H7 (cell line): ENCODE data around the gene BOC. TPM values are rescaled to one million over a fixed set of nuclear protein-coding genes. Genes with fewer than 3 reads are reported as not detected.

Experiments used
- DNase-seq: peaks from one replicate; pipeline ENCODE4 v3.0.0; 2012
- H3K27me3 ChIP-seq: 2 replicates; pipeline ENCODE4 v1.6.0; 2011; ENCODE audit warnings: mild to moderate bottlenecking, low read length; ENCODE audit not compliant: control insufficient read depth, insufficient read depth
- H3K36me3 ChIP-seq: replicated peaks from 2 replicates; pipeline ENCODE4 v1.5.1; 2011; ENCODE audit warnings: low read length; ENCODE audit not compliant: control insufficient read depth, insufficient read depth
- H3K4me3 ChIP-seq: 2 replicates; pipeline ENCODE4 v1.5.1; 2011; ENCODE audit warnings: low read depth, mild to moderate bottlenecking, control low read depth, low read length, moderate library complexity; ENCODE audit not compliant: insufficient read depth
- total RNA-seq: library from RNA; depleted of rRNA; stranded (reverse); fragments of >200 nt; shearing (Covaris generic); gene quantifications from 2 replicates; pipeline ENCODE4 v1.2.3, GENCODE V29; 2014

Gene BOC
- total RNA-seq, 1 experiment from 2014 or later: 3.0 TPM

DNA sequence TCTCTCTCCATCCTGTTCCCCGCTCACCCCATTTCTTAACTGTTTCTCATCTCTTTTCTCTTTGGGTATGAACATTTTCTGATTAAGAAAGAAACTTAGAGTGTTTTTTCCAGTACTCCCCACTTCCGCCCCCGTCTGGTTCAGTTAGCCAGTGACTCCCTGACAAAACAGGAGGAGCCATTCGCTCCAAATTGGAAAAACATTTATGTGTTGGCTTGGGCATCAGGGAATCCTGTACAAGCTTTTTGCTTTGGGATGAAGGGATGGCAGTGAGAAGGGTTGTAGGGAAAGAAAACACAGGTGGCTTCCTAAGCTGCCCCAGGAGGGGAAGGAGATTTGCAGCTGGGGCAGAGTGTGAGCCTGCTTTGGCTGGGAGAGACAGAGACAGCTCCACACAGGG, 47.0 kb downstream of the BOC start:
- Histone ChIP-seq H3K27me3 (no peaks in the 10 kb centered on the region), H3K4me3 (no peak overlapping the region), H3K36me3 (no peaks in the 10 kb centered on the region)
- DNase-seq: peak; percentile 27

DNA sequence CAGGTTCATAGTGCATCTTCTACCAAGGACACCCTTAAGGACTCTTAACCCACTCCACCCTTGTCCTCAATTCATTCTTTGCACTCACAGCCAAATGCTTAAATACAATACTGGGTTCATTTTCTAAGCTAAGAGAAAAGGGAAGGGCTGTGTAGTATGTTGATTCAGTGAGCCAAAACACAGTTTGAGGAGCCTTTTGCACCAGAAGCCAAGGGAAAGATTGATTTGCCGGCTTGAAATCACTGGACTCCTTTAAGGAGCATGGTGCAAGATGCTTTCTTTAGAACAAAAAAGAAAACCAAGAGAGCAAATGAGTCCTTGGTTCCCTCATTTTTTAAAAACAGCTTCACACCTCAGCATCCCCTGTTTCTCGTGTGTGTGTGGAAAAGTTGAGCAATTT, 47.8 kb downstream of the BOC start:
- no peaks in the 10 kb centered on the region for H3K36me3 ChIP-seq
- no peaks in the 10 kb centered on the region for H3K27me3 ChIP-seq
- DNase-seq: peak; percentile 1
- no peak overlapping the region for H3K4me3 ChIP-seq

DNA sequence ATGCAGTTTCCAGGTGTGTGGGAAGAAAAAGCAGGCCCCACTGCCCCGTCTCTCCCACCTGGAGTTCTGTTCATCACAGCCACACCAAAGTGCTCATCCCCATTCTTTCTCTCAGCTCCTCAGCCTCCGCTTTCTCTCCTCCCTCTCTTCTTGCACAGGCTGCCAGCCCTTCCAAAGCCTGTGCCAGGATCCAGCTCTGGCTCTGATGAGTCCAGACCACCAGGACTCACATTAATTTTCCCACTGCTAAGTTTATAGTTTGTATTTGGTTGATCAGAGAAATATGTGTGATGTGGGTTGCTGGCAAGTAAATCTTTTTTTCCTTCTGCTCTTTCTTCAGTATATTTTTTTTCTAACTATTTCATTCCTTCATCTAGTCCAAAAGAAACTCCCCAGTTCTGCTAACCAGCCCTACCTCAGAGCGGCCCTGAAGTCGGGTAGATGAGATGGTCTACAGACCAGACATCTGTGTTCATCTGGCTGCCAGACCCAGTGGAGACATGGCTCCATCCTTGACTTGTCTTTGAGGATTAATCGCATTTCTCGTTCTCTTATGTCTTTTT, 49.8 kb downstream of the BOC start:
- no peak for DNase-seq
- no peaks in the 10 kb centered on the region for H3K36me3 ChIP-seq
- no peak overlapping the region for H3K4me3 ChIP-seq
- no peaks in the 10 kb centered on the region for H3K27me3 ChIP-seq

DNA sequence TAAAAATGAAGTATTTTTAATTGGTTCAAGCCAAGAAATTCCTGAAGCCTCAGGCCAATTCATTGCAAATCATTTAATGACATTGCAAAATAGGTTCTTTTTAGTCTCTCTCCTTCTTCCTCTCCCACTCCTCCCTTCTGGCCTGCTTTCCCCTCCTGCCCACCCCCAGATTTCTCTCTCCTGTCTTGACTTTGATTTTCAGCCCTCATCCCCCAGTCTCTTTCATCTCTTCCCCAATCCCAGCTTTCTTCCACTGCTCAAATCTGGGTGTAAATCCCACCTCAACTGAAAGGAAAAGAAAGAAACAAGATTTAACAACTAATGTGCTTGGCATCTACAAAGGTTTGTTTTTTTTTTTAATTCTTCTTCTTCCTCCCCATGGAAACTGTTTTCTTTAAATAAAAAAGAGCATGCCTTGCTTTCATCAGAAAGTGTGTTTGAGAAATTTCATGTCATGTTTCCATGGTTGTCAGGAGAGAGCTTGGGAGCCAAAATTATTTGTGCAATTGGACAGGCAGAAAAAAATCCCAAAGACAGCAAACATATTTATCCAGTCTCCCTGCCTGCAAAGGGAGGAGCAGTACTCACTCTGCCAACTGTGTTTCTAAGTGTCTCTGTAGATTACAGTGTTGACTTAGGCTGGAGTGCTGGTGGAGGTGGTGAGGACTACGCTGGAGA, 50.4 kb downstream of the BOC start:
- Histone ChIP-seq H3K4me3 (no peak overlapping the region), H3K36me3 (no peaks in the 10 kb centered on the region), H3K27me3 (no peaks in the 10 kb centered on the region)
- DNase-seq: no peak

DNA sequence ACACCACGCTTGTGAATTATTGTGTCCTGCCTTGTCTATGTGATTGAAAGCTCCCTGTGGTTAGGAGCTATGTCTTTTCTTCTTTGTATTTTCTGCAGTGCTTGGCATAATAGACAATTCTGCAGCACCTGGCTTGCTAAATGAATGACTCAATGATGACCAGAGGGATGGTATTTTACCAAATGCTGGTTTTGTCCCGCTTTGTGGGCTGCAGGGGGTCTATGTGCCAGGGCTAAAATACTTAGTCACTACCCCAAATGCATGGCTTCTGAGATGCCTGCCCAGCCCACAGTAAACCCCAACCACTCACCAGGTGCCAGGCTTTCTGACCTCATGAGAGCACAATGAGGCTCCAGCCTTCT, 50.9 kb downstream of the BOC start:
- Histone ChIP-seq H3K4me3 (no peak overlapping the region), H3K36me3 (no peaks in the 10 kb centered on the region), H3K27me3 (no peaks in the 10 kb centered on the region)
- DNase-seq: no peak

DNA sequence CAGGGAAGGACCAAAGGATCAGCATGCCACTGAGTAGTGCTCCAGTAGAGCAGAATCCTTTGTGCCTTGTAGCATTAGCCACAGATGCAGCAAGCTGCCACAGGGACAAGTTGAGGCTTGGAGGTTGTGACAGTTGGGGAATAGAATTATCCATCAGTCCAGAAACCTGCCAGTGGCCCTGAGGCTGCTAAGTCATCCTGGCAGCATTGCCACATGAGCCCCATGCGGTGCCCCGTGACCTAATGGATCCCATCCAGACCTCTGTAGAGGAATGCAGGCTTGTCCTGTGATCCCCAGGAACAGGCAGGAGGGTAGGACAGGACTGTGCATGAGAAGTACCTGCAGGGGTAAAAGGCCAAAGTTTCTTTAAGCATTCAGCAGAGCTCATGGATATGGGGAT, 51.7 kb downstream of the BOC start:
- no peak for DNase-seq
- H3K4me3 ChIP-seq: no peak overlapping the region
- H3K36me3 ChIP-seq: no peaks in the 10 kb centered on the region
- H3K27me3 ChIP-seq: no peaks in the 10 kb centered on the region

DNA sequence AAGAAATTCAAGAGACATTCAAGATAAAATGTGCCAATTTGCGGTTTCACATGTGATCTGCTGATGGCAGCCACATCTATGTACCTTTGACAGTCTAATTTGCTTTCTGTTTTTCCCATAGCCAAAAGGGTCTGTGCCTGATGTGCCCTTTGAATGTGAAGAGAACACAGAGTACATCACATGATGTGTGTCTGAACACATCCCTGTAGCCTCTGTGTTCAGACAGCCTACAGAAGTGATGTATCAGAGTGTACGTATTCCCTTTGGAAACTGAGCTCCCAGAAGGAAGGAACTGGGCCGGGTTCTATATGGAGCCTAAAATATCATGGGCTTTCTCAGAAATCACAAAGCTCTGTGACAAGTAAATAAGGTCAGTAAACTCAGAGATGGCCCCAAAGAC, 52.4 kb downstream of the BOC start:
- DNase-seq: no peak
- Histone ChIP-seq H3K27me3 (no peaks in the 10 kb centered on the region), H3K36me3 (no peaks in the 10 kb centered on the region), H3K4me3 (no peak overlapping the region)

DNA sequence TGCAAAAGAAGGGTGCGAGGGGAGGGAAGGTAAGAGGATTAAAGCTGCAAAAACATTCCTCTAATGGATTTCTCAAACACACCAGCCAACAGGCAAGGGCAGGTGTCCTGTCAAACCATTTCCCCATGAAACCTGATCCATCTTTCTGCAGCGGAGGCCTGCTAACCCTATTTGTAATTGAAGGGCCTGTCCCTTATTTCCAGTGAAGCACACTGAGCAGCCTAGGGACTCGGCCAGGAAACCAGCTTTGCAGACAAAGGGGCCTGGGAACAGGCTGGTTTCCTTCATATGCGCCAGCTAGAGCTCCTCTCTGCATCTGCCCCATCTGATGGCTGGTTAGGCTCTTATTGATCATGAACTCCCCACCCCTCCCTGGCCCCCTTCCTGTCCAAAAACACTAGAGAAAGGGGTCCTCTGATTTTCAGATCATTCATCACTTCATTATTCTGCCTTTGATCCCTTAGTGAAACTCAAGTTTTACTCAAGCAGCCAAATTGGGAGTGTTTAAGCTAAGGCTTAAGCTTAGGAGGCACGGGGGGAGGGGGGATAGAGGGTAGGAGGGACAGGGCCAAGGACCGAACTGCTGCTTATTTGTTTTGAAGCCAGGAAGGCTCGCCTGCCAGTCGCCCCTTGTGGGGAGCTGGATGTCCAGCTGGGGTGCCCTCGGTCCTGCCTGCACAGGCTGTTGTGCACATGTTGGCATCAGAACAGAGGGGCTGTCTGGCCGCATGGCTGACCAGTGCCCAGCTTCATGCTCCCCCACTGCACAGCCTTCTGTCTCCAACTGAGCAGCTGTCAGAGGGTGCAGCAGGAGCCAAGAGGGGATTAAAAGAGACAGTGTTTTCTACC, 53.1 kb downstream of the BOC start:
- H3K4me3 ChIP-seq: no peak overlapping the region
- no peaks in the 10 kb centered on the region for H3K27me3 ChIP-seq
- DNase-seq: peak; percentile 86
- H3K36me3 ChIP-seq: no peaks in the 10 kb centered on the region

DNA sequence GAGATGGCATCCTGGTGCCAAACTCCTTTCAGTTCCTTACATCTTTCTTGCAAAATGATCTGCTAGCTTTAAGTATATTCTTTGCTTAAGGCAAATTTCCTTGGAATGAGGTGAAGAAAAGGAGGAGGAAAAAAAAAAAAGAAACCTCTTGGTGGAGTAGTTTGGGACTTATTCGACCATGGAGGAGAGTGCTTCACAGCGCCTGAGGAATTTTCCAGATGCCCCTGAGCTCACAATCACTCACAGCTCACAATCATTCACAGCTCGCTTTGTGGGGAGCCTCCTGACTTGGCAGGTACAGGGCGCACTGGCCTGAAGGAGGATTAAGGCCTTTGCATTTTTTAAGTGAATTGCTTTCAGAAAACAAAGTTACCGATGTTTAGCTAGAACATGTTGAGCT, 53.9 kb downstream of the BOC start:
- DNase-seq: no peak
- H3K4me3 ChIP-seq: no peak overlapping the region
- no peaks in the 10 kb centered on the region for H3K36me3 ChIP-seq
- H3K27me3 ChIP-seq: no peaks in the 10 kb centered on the region

DNA sequence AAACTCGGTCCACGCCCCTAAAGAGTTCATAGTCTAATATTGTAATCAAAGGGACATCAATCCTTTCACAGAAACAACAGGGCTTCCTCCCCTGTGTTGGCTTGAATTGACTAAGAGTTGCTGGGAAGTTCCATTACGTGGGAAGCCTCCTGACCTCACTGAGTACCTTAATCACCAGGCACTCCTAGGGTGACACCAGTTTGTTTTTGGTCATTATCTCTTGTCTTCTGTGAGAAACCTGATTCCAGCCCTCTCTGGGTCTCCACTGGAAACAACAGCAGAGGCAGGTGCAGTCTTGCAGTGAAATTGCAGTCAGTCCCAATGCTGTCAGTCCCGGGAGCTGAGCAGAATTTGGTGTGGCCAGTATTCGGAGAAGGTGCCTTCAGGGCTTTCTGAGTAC, 55.4 kb downstream of the BOC start:
- no peak overlapping the region for H3K4me3 ChIP-seq
- no peak for DNase-seq
- no peaks in the 10 kb centered on the region for H3K36me3 ChIP-seq

DNA sequence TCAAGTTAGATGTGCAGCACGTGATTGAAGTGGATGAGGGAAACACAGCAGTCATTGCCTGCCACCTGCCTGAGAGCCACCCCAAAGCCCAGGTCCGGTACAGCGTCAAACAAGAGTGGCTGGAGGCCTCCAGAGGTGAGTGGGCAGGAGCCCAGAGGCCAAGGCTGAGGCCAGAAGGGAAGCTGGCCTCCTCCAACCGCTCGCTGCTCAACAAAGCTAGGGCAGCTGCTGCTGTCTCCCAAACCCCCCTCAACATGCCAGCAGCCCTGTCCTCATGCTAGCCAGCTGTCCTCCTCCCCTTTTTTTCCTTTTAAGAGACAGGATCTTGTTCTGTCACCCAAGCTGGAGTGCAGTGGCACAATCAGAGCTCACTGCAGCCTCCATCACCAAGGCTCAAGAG, 57.0 kb downstream of the BOC start:
- Histone ChIP-seq H3K36me3 (no peaks in the 10 kb centered on the region), H3K27me3 (no peaks in the 10 kb centered on the region), H3K4me3 (no peak overlapping the region)
- DNase-seq: no peak

More for the DNA sequence above, 55.4 kb downstream of the BOC start:
- no peaks in the 10 kb centered on the region for H3K27me3 ChIP-seq

DNA sequence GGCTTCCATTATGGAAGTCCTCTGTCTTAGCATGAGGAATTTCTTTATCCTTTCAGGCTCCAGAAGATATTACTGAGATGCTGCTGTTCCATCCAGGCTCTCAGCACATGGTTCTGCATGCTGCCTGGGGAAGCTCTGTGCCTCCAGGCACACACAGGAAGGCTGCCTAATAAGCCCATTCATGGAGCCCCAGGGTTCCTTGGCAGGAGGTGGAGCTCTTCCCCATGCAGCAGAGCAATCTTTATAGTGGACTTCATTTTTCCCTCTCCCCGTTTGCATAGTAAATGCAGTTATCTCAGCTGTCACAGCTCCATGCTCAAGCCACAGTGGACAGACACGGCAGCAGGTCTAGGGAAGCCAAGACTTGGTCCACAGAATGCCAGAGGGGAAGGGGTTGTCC, 57.6 kb downstream of the BOC start:
- Histone ChIP-seq H3K4me3 (no peak overlapping the region), H3K36me3 (no peaks in the 10 kb centered on the region), H3K27me3 (no peaks in the 10 kb centered on the region)
- DNase-seq: peak; percentile 62

DNA sequence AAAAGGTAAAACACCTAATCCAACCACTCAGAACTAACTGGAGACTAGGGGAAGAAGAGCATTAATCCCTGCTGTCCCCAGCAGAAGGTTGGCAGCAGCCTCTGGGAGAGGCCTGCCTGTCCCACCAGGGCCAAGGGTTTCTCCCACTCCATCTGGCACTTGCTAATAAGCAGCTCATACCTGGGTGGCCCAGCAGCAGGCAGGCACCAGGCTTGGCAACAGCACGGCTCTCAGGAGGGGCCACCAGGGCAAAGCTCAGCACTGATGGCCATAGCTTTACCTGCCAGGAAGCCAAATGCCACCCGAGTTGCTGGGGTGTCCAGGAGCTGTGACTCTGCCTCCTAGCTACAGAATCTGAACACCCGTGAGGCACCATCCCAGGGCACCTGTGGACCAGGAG, 58.3 kb downstream of the BOC start:
- Histone ChIP-seq H3K4me3 (no peak overlapping the region), H3K36me3 (no peaks in the 10 kb centered on the region), H3K27me3 (no peaks in the 10 kb centered on the region)
- no peak for DNase-seq

DNA sequence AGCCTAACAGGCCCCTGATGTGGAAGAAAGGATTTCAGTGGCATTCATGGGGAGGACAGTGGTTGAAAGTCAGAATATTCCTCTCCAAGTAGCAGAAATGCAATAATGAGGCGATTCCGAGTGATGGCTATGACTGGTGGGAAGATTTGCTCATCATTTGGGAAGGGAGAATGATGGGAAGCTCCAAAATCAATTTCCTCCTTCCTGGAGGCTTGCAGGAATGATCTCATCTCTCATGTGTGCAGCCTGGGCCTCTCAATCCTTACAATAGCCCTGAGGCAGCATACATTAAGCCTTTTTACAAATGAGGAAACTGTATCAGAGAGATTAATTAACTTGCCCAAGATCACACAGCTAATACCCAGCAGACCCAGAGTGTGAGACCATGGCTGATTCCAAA, 58.7 kb downstream of the BOC start:
- Histone ChIP-seq H3K36me3 (no peaks in the 10 kb centered on the region), H3K4me3 (no peak overlapping the region), H3K27me3 (no peaks in the 10 kb centered on the region)
- DNase-seq: no peak

DNA sequence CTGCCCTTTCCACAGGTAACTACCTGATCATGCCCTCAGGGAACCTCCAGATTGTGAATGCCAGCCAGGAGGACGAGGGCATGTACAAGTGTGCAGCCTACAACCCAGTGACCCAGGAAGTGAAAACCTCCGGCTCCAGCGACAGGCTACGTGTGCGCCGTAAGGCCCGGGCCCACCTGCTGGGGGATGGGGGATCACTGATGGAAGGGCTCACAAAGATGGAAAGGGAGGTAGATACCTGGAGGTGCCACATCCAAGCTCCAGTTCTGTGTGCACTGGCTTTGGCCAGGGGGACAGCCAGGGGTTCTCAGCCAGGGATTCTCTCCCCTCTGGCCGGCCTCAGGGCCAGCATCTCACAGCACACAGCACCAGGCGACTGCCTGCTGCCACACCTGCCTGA, 59.4 kb downstream of the BOC start:
- Histone ChIP-seq H3K27me3 (no peaks in the 10 kb centered on the region), H3K4me3 (no peak overlapping the region), H3K36me3 (no peaks in the 10 kb centered on the region)
- DNase-seq: no peak
